GM19043 (cell line): Measurements from ENCODE around the gene CIB2.

Experiments
- ATAC-seq: cut with Tn5 transposase; IDR thresholded peaks from one replicate; pipeline ENCODE4 v1.9.1; 2021; ENCODE audit warnings: low read depth; ENCODE audit not compliant: unreplicated experiment

The CIB2 gene

DNA sequence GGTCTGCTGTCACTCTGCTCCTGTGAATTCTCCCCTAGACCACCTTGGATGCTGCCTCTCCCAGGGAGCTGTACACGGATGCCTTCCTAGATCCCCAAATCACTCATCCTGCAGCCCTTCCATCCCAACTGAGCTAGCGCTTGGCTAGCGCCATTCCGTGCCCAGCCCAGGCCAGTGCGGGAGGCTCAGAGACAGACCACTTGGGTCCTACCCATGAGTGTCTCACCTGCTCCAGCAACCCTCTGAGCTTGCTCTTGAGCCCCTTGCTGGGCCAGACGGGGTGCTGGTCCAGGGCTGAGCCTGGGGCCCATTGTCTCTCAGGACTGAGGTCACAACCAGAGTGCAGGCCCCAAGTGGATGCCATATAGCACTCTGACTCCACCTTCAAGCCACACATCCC lies 21.1 kb downstream of the CIB2 start:
- no peak for ATAC-seq

DNA sequence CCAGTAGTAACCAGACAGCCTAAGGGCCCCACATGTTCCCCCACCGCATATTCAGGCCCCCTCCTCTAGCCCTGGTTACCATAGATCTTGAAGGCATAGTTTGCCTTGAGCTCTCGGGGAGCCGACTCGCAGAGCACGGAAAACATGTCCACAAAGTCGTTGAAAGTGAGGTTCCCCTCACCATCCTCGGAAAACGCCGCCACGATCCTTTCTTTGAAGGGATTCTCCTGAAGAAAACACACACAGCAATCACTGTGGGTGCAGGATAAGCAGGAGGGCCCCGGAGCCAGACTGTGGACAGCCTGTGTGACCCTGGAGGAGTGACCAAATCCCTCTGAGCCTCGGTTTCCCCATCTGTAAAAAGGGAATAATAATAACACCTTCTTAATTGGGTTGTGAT lies 22.1 kb downstream of the CIB2 start:
- ATAC-seq: no peak

DNA sequence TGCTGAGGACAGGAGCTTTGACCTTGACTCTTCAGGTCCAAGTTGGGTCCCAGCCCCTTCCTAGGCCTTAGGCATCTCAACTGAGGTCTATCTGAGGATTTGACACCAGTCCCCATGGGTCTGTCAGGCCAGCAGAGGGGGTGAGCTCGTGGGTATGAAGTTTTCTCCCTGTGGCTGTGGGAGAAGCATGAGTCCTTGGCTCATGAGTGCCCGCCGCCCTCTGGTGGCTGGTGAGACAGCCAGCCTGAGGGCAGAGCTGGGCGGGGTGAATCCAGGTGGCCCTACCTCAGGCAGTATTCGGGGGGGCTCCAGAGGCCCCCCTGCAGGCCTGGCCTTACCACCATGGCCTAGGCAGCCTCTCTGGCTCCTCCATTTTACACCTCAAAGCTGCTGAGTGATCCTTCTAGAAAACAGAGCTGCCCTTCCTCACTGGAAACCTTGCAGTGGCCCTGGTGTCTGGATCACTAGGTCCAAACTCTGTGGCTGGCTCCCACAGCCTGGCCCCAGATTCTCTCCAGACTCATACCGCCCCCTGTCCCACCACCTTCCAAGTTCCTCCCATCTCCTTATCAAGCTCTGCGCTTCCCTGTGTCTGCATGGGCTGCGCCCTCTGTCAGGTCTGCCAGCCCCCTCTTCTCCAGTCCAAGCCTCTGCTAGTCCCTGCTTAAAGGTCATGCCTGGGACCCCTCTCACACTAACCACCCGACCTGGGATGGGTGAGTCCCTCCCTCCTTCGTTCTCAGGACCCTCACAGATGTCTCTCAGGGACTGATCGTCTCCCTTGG lies 22.8 kb downstream of the CIB2 start:
- ATAC-seq: no peak

GRCh38 chr15:78107471-78107870 lies 23.8 kb downstream of the CIB2 start:
- ATAC-seq: no peak

GRCh38 chr15:78105476-78106241 lies 25.6 kb downstream of the CIB2 start:
- no peak for ATAC-seq

DNA sequence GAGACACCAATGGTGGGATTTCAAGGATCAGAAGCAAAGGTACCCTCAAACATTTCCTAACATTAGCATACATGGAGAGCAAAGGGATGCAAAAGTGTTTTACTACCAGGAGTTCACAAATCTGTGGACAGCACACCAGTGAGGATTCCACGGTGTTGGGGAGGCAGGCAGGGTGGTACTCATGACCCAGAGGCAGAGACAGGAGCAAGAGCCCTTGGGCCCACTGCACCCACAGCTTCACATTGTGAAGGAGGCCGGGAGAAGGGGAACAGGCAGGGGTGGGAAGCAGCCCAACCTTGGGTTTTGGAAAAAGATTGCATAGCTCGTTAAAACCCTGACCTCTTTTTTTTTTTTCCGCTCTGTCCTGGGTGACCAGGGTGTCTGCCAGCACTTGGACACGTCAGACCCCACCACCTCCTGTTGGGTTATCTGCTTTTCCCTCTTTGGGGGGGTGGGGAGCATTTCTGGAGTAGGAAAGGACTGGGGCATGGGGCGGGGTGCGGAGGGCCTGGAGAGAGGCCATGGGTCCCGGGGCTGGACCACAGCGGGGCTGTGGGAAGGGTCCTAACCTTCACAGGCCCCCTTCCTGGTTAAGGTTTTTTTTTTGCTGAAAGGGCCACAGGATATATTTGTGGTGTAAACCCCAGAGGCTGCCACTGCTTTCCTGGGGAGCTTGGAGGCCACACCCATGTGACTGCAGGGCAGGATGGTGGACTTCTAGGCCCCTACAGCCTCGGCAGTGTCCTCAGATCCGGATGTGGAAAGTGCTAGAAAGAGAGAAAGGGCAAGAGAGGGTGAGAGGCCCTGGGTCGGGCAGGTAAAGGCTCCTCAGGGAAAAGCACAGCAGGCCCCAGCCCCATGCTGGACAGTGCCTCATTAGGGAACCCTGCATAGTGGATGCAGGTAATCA lies 26.4 kb downstream of the CIB2 start:
- no peak for ATAC-seq

DNA sequence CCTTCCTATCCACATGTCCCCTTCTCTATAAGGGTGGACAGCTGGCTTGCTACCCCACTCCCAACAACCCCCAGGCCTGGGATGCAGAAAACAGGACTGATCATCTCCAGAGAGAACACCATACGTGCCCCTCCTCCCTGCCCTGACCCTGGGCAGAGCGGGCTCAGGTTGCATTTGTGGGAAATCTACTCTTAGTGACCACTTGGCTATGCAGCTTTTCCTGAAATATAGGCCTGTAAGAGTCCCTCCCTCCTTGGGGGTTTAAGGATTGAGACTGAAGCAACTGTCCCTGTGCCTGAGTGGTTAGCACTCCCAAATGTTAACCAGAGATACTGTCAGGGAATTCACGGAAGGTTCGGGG lies 27.1 kb downstream of the CIB2 start:
- ATAC-seq: peak; percentile 21

DNA sequence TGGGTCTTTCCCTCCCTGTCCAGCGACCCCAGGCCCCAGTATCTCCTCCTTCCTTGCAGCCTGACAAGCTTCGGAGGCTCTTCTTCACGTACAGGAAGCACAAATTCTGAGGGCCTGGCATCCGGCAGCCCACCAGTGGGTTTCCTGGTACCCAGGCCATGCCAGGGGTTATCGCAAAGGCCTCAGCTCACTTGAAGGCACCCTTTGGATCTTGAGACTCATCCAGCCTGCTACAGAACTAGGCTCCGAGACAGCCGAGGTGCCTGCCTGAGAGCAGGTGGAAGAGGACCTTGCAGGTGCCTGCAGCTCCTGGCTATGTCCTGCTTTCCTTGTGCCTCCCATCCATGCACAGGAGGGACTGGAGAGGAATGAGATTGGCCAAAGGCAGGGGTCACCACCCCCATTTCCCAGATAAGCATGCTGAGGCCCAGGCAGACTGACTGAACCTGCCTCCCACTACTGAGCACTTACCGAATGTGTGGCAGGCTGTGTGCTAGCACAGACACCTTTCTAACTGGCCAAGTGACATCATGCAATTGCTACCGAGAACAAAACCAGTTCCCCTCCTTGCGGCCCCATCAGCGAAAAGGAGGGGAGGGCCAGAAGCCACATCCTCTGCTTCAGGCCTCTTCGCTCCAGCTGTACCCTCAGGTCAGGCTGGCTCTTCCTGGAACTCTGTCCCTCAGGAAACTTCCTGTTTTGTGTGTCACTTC lies 27.7 kb downstream of the CIB2 start:
- peak; percentile 88 for ATAC-seq

GRCh38 chr15:78102741-78103140 lies 28.5 kb downstream of the CIB2 start:
- no peak for ATAC-seq

DNA sequence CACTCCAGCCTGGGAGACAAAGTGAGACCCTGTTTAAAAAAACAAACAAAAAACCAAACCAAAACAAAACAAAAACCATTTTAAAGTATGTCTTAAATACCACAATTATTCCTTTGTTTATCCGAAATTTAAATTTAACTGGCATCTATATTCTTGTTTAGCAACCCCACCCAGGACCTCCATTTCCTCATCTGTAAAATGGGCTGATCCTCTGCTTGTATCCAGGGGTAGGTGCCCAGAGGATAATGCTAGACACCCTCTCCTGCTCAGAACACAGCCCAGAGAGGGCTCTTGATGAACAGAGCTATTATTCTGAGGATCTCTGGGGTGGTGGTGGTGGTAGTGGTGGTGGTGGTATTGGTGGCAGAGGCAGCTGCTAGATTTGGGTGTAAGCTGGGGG lies 29.0 kb downstream of the CIB2 start:
- no peak for ATAC-seq

- ATAC-seq: no peak
Observed at GRCh38 chr15:78101423-78102105, 29.7 kb downstream of the CIB2 start.

- ATAC-seq: no peak
Observed at GRCh38 chr15:78100886-78101285, 30.4 kb downstream of the CIB2 start.

- ATAC-seq: no peak
Observed at GRCh38 chr15:78098131-78098755, 33.0 kb downstream of the CIB2 start.

DNA sequence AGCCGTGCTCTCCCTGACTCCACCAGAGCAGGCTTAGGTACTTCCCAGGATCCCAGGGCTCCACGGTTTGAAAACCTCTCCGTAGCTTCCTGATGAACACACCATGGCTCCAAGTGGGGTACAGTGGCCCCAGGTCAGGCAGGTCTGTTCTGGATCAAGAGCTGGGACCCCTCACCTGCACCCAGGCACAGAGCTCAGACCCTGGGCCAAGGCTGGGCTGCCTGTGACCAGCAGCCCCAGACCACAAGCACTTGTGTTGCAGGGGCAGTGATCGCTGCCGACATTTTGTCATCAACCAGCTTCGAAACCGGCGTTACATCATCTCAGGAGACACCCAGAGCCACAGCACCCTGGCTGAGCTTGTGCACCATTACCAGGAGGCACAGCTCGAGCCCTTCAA lies 33.6 kb downstream of the CIB2 start:
- ATAC-seq: no peak

DNA sequence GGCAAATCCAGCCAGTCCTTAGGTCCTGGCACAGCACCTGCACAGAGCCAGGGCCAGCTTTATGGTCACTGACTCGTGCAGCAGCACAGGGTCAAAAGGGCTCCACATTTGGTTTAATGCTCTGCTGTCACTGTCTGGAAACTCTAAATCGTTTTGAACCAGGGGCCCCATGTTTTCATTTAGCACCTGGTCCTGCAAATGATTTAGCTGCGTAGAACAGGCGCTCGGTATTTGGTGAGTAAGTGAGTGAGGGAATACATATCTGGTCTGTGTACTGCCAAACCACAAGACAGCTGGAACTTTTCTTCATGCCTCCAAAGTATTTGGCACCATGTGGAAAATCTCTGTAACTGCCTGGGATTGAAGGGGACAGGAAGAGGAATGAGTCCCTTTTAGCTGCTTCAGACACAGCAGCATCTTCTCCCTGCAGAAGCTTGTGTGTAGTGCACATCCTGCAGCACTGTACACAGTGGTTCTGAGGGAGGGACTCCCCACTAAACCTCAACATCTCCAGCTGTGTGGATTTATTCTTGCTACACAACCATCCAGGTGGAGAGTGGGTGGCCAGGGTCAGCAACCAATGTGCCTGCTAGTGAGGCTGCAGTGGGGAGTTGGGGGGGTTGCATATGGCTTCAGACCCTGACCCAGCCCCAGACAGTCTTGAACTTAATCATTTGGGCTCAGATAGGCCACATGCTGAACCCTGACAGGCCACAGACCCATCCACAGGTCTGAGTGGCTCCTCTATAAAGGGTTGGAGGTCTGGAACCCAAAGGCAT lies 37.8 kb downstream of the CIB2 start:
- ATAC-seq: no peak

GRCh38 chr15:78092261-78093041 lies 38.8 kb downstream of the CIB2 start, which contains the start of gene SH2D7:
Gene SH2D7 (plus strand): TSS chr15:78092561. CDS start chr15:78092585, 24 bp downstream.
- ATAC-seq: no peak

DNA sequence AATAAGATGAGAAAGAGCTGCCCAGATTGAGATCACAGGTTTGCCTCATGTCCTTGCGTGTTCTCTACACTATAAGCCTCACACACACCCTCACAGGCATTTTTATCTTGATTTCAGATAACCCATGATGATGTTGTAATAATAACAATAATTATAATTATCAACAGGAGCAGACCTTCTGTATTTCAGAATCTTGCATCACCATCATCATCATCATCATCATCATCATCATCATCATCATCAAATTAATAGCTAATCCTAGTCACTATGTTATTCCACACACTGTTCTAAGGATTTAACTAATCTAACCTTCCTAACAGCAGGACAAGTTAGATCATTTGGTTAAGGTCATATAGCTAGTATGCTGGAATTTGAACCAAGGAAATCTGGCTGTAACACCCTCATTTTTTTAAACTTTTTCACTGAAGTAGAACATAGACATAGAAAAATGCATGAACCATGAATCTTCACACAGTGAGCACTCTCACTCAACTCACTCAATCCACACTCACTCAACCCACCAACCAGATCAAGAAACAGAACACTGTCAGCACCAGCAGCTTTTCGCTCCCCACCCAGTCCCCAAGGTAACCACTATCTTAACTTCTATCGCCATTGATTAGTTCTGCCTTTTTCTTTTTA lies 40.7 kb downstream of the CIB2 start:
- ATAC-seq: no peak

DNA sequence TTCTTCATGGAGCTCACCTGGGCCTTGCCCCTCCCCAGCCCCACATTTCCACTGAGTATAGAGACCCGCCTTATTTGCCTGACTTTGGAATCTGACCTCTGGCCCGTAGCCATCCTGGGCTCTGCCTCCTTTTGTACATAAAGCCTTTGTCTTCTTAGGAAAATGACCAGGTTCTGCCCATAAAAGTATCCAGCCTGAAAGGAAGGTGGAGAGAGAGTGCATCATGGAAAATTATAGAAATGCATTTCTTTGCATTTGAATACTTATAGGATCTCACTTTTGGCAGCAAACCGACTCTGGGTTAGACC lies 42.5 kb downstream of the CIB2 start:
- no peak for ATAC-seq
